Ovary (tissue), 9 donors: ENCODE results near the gene LHX3. TPM values are rescaled to one million over a fixed set of nuclear protein-coding genes. Genes with fewer than 3 reads are reported as not detected.

Experiments
- DNase-seq, 5 donors: peaks; one replicate each; pipeline ENCODE4 v3.0.0-alpha.2; 2019 to 2020
- H3K27ac ChIP-seq, 2 donors: fragments of 200-600 bp; one replicate each; pipeline versions ENCODE4 v1.5.1 to v1.8.0; 2019 to 2022
- H3K27me3 ChIP-seq: fragments of 200-600 bp; one replicate; pipeline ENCODE4 v1.8.0; 2022
- H3K36me3 ChIP-seq: fragments of 200-600 bp; sonication (generic); one replicate; pipeline ENCODE4 v1.5.1; 2019
- H3K4me1 ChIP-seq: one replicate; pipeline ENCODE4 v1.8.1; 2013; ENCODE audit warnings: mild to moderate bottlenecking, moderate library complexity; ENCODE audit not compliant: insufficient read depth
- H3K4me3 ChIP-seq: fragments of 200-600 bp; sonication (generic); one replicate; pipeline ENCODE4 v1.5.1; 2017
- H3K9me3 ChIP-seq, 2 donors: fragments of 200-600 bp in 1 of 2; sonication (generic) in 1 of 2; one replicate each; pipeline versions ENCODE4 v1.5.1 to v1.8.1; 2013 to 2019; ENCODE audit warnings: mild to moderate bottlenecking in 1 of 2, moderate library complexity in 1 of 2
- EP300 ChIP-seq: sonication (generic); formaldehyde crosslinking; IDR thresholded peaks from one replicate; pipeline ENCODE4 v1.6.1; 2017; ENCODE audit warnings: antibody characterized with exemption
- POLR2A ChIP-seq: fragments of 450-650 bp; IDR thresholded peaks from one replicate; pipeline ENCODE4 v1.6.1; 2017; ENCODE audit warnings: antibody characterized with exemption, mild to moderate bottlenecking, moderate library complexity
- WGBS, 3 donors: extraction: QIAGEN DNeasy Blood & Tissue Kit in 1 of 3; methylation state at CpG; one replicate each; pipeline versions ENCODE4 v1.1.5 to v1.1.7; 2013 to 2017; 5-methylcytosine and 5-hydroxymethylcytosine counted together
- intact Hi-C, 4 donors: fragments of 100-400 bp; cut with DNase I; formaldehyde crosslinking; loops; one replicate each; pipeline versions ENCODE4 v1.11.0 to v1.15.1; 2022 to 2023
- polyA plus RNA-seq, 2 donors: library from polyadenylated mRNA; stranded (reverse); fragments of 200-250 nt in 1 of 2; fragments of 350-450 nt in 1 of 2; fragmentation: Illumina TruSeq in 1 of 2; extraction: RNeasy Lipid Tissue Mini Kit (QIAGEN cat#74804) in 1 of 2; gene quantifications; one replicate each; pipeline ENCODE4 v1.2.3, GENCODE V29; 2013 to 2014
- total RNA-seq, 7 donors: library from RNA; depleted of rRNA in 2 of 7; stranded (reverse); fragments of >200 nt in 2 of 7; fragmentation: NEBNext Ultra II Directional in 3 of 7; extraction: Animal tissue kit (Norgen Biotek cat#: 25700) in 3 of 7; gene quantifications; one replicate each; pipeline versions ENCODE4 v1.1.0 to v1.2.4, GENCODE V29; 2016 to 2023
- TF ChIP-seq, protein P1 (sequence below), 3 donors: fragments of 450-650 bp in 2 of 3; fragments of 200-600 bp in 1 of 3; IDR thresholded peaks; one replicate each; pipeline versions ENCODE4 v1.5.1 to v1.8.0; 2016 to 2022; ENCODE audit warnings: antibody characterized with exemption in 3 of 3, mild to moderate bottlenecking in 1 of 3
- donor health status: DM: no; HTN: no; CAD: no; lungs with moderate emphysema.
- donor health status: DM: no; HTN: no; CAD: no.
- donor health status: Bipolar disorder and iron deficiency.
- donor health status: DM: yes; HTN: yes; CAD: no.
- donor health status: DM: no; HTN: no; CAD: no.
- donor health status: DM: yes; HTN: yes; CAD: no.

The LHX3 gene
- total and polyA plus RNA-seq, 9 donors: not detected

- TF ChIP-seq POLR2A (no peak), EP300 (no peak)
- TF ChIP-seq, protein P1, sequence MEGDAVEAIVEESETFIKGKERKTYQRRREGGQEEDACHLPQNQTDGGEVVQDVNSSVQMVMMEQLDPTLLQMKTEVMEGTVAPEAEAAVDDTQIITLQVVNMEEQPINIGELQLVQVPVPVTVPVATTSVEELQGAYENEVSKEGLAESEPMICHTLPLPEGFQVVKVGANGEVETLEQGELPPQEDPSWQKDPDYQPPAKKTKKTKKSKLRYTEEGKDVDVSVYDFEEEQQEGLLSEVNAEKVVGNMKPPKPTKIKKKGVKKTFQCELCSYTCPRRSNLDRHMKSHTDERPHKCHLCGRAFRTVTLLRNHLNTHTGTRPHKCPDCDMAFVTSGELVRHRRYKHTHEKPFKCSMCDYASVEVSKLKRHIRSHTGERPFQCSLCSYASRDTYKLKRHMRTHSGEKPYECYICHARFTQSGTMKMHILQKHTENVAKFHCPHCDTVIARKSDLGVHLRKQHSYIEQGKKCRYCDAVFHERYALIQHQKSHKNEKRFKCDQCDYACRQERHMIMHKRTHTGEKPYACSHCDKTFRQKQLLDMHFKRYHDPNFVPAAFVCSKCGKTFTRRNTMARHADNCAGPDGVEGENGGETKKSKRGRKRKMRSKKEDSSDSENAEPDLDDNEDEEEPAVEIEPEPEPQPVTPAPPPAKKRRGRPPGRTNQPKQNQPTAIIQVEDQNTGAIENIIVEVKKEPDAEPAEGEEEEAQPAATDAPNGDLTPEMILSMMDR (IDR thresholded peaks at IDR 0.05): no peak
- DNase-seq: no peak
- Histone ChIP-seq H3K27ac (no peak overlapping the region), H3K4me3 (no peak overlapping the region), H3K4me1 (no peaks in the 10 kb centered on the region), H3K27me3 (no peaks in the 10 kb centered on the region), H3K36me3 (no peaks in the 10 kb centered on the region), H3K9me3 (no peaks in the 10 kb centered on the region)
- 87 to 92% (median 90%) methylated on average over 16 of the region's 16 CpGs for WGBS, 3 donors
- intact Hi-C loops: no loop called here
Measured at GRCh38 chr9:136218271-136218670, 13.3 kb upstream of the LHX3 start.

DNA sequence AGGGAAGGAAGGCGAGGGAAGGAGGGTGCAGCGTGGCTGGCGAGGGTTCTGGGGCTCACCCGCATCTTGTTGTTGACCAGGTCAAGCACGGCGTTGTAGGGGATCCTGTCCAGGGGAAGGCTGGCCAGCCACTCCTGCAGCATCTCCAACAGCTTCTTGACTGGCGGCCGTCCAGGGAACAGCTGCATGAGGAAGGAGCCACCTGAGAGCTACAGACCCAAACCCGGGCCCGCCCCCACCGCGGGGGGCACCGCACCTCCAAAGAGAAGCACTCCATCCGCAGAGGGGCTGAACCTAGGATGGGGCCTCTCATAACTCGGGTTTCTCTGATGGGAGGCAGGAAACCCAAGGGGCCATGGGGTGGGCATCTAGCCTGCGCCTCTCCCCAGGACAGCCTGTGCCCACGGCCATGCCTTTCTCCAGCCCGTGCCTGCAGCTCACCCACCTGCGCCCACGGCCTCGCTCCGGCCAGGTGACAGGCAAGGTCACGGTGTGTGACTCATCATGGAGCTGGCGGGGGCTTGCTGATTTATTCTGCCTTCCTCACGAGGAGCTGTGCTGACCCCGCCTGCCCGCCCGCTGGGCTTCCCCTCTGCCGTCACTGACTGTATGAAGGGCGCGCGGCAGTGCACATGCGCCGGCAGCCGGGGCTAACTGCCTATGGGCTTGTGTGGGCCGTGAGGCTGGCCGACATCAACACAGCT, 11.8 kb upstream of the LHX3 start:
- no peak for DNase-seq

DNA sequence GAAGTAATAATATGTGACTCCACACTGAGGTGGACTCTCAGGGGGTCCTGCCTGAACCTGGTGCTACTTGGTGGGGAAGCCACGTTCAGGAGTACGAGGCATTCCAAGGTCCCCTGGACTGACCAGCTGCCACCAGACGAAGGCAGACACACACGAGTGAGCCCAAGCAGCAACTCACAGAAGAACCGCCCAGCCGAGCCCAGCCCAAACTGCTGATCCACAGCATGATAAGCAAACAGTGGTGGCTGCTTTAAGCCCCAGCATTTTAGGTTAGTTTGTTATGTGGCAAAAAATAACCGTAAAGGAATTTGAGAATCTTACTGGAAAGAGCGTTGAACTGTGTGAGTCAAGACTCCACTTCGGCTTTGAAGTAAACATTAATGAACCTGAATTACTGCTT, 8.8 kb upstream of the LHX3 start:
- WGBS, 3 donors: 95 to 98% (median 97%) methylated on average over 9 of the region's 9 CpGs
- Histone ChIP-seq H3K4me3 (no peak overlapping the region), H3K4me1 (no peaks in the 10 kb centered on the region), H3K27me3 (no peaks in the 10 kb centered on the region), H3K9me3 (no peaks in the 10 kb centered on the region), H3K36me3 (no peaks in the 10 kb centered on the region), H3K27ac (no peak overlapping the region)
- intact Hi-C loops: no loop called here
- DNase-seq: no peak
- no peak for TF ChIP-seq POLR2A
- TF ChIP-seq, protein P1 (IDR thresholded peaks at IDR 0.05): no peak
- TF ChIP-seq EP300: no peak

More for the DNA sequence above, 11.8 kb upstream of the LHX3 start:
- TF ChIP-seq POLR2A (no peak), EP300 (no peak)
- TF ChIP-seq, protein P1 (IDR thresholded peaks at IDR 0.05): no peak
- no peaks in the 10 kb centered on the region for H3K27me3 ChIP-seq
- no peaks in the 10 kb centered on the region for H3K36me3 ChIP-seq
- no peaks in the 10 kb centered on the region for H3K4me1 ChIP-seq
- 84 to 88% (median 87%) methylated on average over 30 to 37 of the region's 37 CpGs for WGBS, 3 donors
- H3K4me3 ChIP-seq: no peak overlapping the region
- no peaks in the 10 kb centered on the region for H3K9me3 ChIP-seq
- intact Hi-C loops: no loop called here
- no peak overlapping the region for H3K27ac ChIP-seq

DNA sequence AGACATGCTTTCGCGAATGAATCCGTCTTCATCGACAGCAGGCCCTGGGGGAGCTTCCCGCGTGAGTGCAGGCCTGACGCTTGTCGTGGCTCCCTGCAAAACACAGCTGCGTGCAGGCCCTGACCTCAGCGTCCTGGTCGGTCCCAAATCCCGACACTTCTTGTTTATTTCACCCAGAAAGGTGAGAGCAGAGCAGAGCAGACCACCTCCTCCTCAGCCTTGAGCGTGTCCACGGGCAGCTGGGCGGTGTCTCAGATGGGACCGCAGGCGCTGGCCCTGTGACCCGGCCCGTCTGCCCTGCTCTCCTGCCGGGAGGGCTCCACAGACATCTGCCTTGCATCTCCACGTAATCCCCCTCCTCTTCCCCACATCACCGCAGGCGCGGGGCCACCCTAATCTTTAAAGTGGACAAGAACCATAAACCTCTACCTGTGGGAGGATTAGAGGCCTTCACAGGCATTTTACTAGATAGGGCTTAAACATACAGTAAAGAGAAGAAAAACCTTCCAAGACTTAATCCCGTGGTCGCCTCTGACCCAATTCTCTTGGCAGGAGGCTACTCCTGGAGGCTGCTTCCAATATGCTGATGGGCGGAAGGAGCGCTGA, 7.5 kb upstream of the LHX3 start:
- DNase-seq: no peak
- H3K27me3 ChIP-seq: no peaks in the 10 kb centered on the region
- TF ChIP-seq POLR2A: no peak
- TF ChIP-seq, protein P1 (IDR thresholded peaks at IDR 0.05): no peak
- TF ChIP-seq EP300: no peak
- intact Hi-C loops: no loop called here
- H3K27ac ChIP-seq: no peak overlapping the region
- H3K4me3 ChIP-seq: no peak overlapping the region
- H3K4me1 ChIP-seq: no peaks in the 10 kb centered on the region
- H3K9me3 ChIP-seq: no peaks in the 10 kb centered on the region
- 68 to 78% (median 73%) methylated on average over 28 of the region's 28 CpGs for WGBS, 3 donors
- H3K36me3 ChIP-seq: no peaks in the 10 kb centered on the region
